Measurements from ENCODE around the gene SDHC.
"Not testable (repeated sequence)": the region's sequence is repeated elsewhere in the genome, so short reads cannot be mapped to it uniquely, and the experiment has no call there.

SDHC gene

DNA sequence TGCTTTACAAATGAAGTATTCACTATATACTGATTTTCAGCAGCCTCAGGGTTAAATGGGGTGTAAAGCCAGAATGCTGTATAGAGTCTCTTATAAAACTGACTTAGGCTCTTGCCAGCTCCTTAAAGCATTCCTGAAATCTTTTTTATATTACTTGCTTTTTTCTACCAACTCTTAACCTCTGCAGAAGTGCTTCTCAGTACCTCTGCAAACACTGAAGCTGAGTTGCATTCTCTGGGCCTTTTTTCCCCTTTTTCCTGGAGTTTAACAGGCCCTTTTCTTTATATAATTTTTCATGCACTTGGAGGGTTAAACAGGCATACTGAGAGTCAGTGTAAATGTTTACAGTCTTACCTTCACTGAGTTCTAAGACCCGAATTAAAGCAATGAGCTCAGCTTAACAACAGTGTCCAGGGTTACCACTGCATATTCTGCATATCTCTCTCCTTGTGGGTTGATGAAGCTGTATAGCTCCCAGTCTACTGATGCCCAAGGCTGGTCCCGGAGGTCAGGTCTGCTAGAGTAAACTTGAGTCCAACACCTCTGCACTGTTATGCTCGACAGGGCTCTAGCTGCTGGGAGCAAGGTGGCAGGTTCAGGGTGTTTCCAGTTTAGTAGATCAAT is 94.4 kb downstream of the SDHC start:
- TF ChIP-seq, protein P1, sequence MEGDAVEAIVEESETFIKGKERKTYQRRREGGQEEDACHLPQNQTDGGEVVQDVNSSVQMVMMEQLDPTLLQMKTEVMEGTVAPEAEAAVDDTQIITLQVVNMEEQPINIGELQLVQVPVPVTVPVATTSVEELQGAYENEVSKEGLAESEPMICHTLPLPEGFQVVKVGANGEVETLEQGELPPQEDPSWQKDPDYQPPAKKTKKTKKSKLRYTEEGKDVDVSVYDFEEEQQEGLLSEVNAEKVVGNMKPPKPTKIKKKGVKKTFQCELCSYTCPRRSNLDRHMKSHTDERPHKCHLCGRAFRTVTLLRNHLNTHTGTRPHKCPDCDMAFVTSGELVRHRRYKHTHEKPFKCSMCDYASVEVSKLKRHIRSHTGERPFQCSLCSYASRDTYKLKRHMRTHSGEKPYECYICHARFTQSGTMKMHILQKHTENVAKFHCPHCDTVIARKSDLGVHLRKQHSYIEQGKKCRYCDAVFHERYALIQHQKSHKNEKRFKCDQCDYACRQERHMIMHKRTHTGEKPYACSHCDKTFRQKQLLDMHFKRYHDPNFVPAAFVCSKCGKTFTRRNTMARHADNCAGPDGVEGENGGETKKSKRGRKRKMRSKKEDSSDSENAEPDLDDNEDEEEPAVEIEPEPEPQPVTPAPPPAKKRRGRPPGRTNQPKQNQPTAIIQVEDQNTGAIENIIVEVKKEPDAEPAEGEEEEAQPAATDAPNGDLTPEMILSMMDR (IDR thresholded peaks at IDR 0.05; ENCODE audit: low read length, missing control alignments) = no peak
- no peak overlapping the region for H3K4me3 ChIP-seq (replicated peaks; ENCODE audit: low read depth, low read length)
- no peak for DNase-seq (ENCODE audit: low read depth)

DNA sequence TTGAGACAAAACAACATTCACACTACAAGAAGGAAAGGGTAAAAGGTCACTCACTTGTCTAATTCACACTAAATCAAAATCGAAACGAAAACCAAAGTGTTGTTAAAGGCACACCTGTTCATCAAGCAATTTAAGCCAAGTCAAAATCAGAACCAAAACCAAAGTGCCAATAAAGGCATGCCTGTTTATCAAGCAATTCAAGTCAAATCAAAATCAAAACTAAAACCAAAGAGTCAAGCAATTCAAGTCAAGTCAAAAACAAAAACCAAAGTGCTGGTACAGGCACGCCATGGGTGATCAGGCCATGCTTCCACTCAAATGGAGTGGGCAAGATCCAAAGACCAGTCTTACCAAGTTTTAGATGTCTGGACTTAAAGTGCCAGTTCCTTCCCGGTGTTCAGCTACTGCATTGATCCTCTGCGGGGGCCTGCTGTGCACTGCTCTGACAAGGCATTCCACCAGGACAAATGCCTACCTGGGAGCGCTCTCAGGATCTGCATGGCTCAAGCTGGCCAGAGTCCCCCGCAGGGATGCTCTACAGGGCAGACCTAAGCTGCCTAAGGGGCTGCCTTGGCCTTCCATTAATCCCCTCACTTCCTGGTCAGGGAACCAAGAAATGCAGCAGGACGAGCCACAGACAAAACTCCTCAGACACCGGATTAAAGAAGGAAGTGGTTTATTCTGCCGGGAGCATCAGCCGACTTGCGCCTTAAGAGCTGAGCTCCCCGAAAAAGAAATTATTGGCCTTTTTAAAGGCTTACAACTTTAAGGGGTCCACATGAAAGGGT is 95.9 kb downstream of the SDHC start:
- H3K4me3 ChIP-seq (replicated peaks; ENCODE audit: low read depth, low read length); DNase-seq (ENCODE audit: low read depth): not testable (repeated sequence)

DNA sequence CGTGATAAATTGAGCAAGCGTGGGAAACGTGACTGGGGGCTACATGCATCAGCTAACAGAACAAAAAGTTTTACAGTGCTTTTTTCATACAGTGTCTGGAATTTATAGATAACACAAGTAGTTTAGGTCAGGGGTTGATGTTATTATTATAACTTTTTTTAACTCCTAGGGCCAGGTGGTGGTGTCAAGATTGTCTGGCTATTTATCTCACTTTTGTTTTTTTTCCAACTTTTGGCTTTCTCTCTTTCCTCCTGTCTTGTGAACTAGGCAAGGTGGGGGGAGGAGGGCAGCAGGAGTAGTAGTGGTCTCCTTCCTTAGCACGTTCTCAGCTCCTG is 96.4 kb downstream of the SDHC start:
- not testable (repeated sequence) for H3K4me3 ChIP-seq (replicated peaks; ENCODE audit: low read depth, low read length); DNase-seq (ENCODE audit: low read depth)
